GM23338 (cell line): ENCODE data around the gene KLHDC2. TPM values are rescaled to one million over a fixed set of nuclear protein-coding genes. Genes with fewer than 3 reads are reported as not detected.
A peak's percentile ranks its signal among the peaks of the same experiment; 100 is the strongest.

Experiments
- ATAC-seq: fragments of 200-7000 bp; cut with Tn5 transposase; 3 replicates; pipeline ENCODE4 v1.9.1; 2020
- DNase-seq: peaks from one replicate; pipeline ENCODE4 v3.0.0-alpha.2; 2015; ENCODE audit warnings: low spot score
- H2AFZ ChIP-seq: fragments of 200-600 bp; sonication (generic); 2 replicates; pipeline ENCODE4 v1.8.0; 2016; ENCODE audit warnings: antibody characterized with exemption, mild to moderate bottlenecking, moderate library complexity
- H3F3A ChIP-seq: fragments of 200-600 bp; sonication (generic); replicated peaks from 2 replicates; pipeline ENCODE4 v1.8.0; 2017; ENCODE audit warnings: antibody characterized with exemption, mixed run types, low read depth
- H3K27ac ChIP-seq: fragments of 200-600 bp; sonication (generic); 2 replicates; pipeline ENCODE4 v1.6.1; 2016; ENCODE audit warnings: low read depth
- H3K27me3 ChIP-seq: fragments of 200-600 bp; sonication (generic); 2 replicates; pipeline ENCODE4 v1.8.0; 2016; ENCODE audit warnings: mild to moderate bottlenecking, mixed run types, moderate library complexity; ENCODE audit not compliant: insufficient read depth
- H3K36me3 ChIP-seq: fragments of 200-600 bp; sonication (generic); 2 replicates; pipeline ENCODE4 v1.8.0; 2016; ENCODE audit warnings: mild to moderate bottlenecking; ENCODE audit not compliant: insufficient read depth
- H3K4me1 ChIP-seq: fragments of 200-600 bp; sonication (generic); 2 replicates; pipeline ENCODE4 v1.8.0; 2016; ENCODE audit warnings: mild to moderate bottlenecking, moderate library complexity; ENCODE audit not compliant: insufficient read depth
- H3K4me2 ChIP-seq: fragments of 200-600 bp; sonication (generic); 2 replicates; pipeline ENCODE4 v1.7.1; 2017; ENCODE audit warnings: mixed run types
- H3K4me3 ChIP-seq: fragments of 200-600 bp; sonication (generic); 2 replicates; pipeline ENCODE4 v1.6.1; 2016; ENCODE audit warnings: mixed run types
- H3K79me2 ChIP-seq: fragments of 200-600 bp; sonication (generic); replicated peaks from 2 replicates; pipeline ENCODE4 v1.8.0; 2017; ENCODE audit warnings: mild to moderate bottlenecking; ENCODE audit not compliant: insufficient read depth
- H3K9me2 ChIP-seq: fragments of 200-600 bp; sonication (generic); 2 replicates; pipeline ENCODE4 v1.8.0; 2017; ENCODE audit not compliant: insufficient read depth
- H4K20me1 ChIP-seq: fragments of 200-600 bp; sonication (generic); replicated peaks from 2 replicates; pipeline ENCODE4 v1.8.0; 2017; ENCODE audit warnings: mild to moderate bottlenecking; ENCODE audit not compliant: insufficient read depth
- H3K27ac Mint-ChIP-seq: 2 replicates; pipeline ENCODE4 v1.8.0; 2020; ENCODE audit warnings: inconsistent platforms, mild to moderate bottlenecking, moderate library complexity, mixed read lengths
- H3K27me3 Mint-ChIP-seq: 3 replicates; pipeline ENCODE4 v1.8.0; 2022; ENCODE audit warnings: low read depth, mild to moderate bottlenecking, moderate library complexity, mixed read lengths, inconsistent platforms; ENCODE audit not compliant: insufficient read depth, poor library complexity
- H3K36me3 Mint-ChIP-seq: 3 replicates; pipeline ENCODE4 v1.8.0; 2021; ENCODE audit warnings: low read depth, mild to moderate bottlenecking, inconsistent platforms, moderate library complexity, mixed read lengths
- H3K4me1 Mint-ChIP-seq: 3 replicates; pipeline ENCODE4 v1.8.0; 2020; ENCODE audit warnings: mild to moderate bottlenecking, inconsistent platforms, mixed read lengths
- H3K4me3 Mint-ChIP-seq: 3 replicates; pipeline ENCODE4 v1.8.0; 2021; ENCODE audit warnings: moderate library complexity, mild to moderate bottlenecking, inconsistent platforms, mixed read lengths
- H3K9me3 Mint-ChIP-seq: 3 replicates; pipeline ENCODE4 v1.8.0; 2020; ENCODE audit warnings: moderate library complexity, mild to moderate bottlenecking, inconsistent platforms, mixed read lengths
- CREB1 ChIP-seq: fragments of 250-450 bp; sonication (Bioruptor Pico); IDR thresholded peaks from 2 replicates; pipeline ENCODE4 v1.5.0; 2020; ENCODE audit warnings: low read depth, mild to moderate bottlenecking, moderate library complexity
- CTCF ChIP-seq, 2 experiments: fragments of 200-600 bp in 1 of 2; sonication (generic) in 1 of 2; conservative IDR thresholded peaks; 2 replicates each; pipeline versions ENCODE4 v1.5.1 to v1.6.1; 2016 to 2017; ENCODE audit warnings: antibody characterized with exemption in 2 of 2, low read depth in 2 of 2, mild to moderate bottlenecking in 2 of 2, moderate library complexity in 1 of 2
- ETS1 ChIP-seq: IDR thresholded peaks from 2 replicates; pipeline ENCODE4 v1.6.1; 2016; ENCODE audit warnings: antibody characterized with exemption
- EZH2 ChIP-seq: fragments of 200-600 bp; sonication (generic); IDR thresholded peaks from one replicate; pipeline ENCODE4 v1.8.0; 2017; ENCODE audit warnings: antibody characterized with exemption, mild to moderate bottlenecking, low read depth; ENCODE audit not compliant: unreplicated experiment
- EZH2phosphoT487 ChIP-seq: fragments of 200-600 bp; sonication (generic); IDR thresholded peaks from one replicate; pipeline ENCODE4 v1.8.1; 2018; ENCODE audit warnings: antibody characterized with exemption; ENCODE audit not compliant: unreplicated experiment
- JUNB ChIP-seq: IDR thresholded peaks from one replicate; pipeline ENCODE4 v1.6.1; 2016; ENCODE audit warnings: antibody characterized with exemption; ENCODE audit not compliant: unreplicated experiment
- NANOG ChIP-seq: IDR thresholded peaks from 2 replicates; pipeline ENCODE4 v1.6.1; 2016; ENCODE audit warnings: antibody characterized with exemption, borderline replicate concordance
- POLR2AphosphoS5 ChIP-seq: IDR thresholded peaks from 2 replicates; pipeline ENCODE4 v1.6.1; 2016; ENCODE audit warnings: antibody characterized with exemption, low read depth
- REST ChIP-seq: IDR thresholded peaks from one replicate; pipeline ENCODE4 v1.6.1; 2018; ENCODE audit warnings: antibody characterized with exemption; ENCODE audit not compliant: unreplicated experiment
- STAT1 ChIP-seq: IDR thresholded peaks from one replicate; pipeline ENCODE4 v1.6.1; 2016; ENCODE audit warnings: antibody characterized with exemption; ENCODE audit not compliant: unreplicated experiment
- ZNF114 ChIP-seq: fragments of 250-450 bp; sonication (Bioruptor Pico); IDR thresholded peaks from 2 replicates; pipeline ENCODE4 v1.5.0; 2020; ENCODE audit warnings: mild to moderate bottlenecking, moderate library complexity
- ZNF331 ChIP-seq: fragments of 250-450 bp; sonication (Bioruptor Pico); IDR thresholded peaks from 2 replicates; pipeline ENCODE4 v1.5.0; 2020; ENCODE audit warnings: low read depth, mild to moderate bottlenecking, moderate library complexity
- ZNF462 ChIP-seq: fragments of 250-450 bp; sonication (Bioruptor Pico); IDR thresholded peaks from 2 replicates; pipeline ENCODE4 v1.5.0; 2020; ENCODE audit warnings: mild to moderate bottlenecking, moderate library complexity
- long read RNA-seq: library from polyadenylated mRNA; unstranded; transcript quantifications from one replicate; pipeline ENCODE4 v2.0.0, GENCODE V29; 2020; ENCODE audit not compliant: unreplicated experiment
- polyA plus RNA-seq: library from polyadenylated mRNA; unstranded; fragments of >200 nt; fragmentation: Nextera tagmentation; extraction: Ambion mirVana; gene quantifications from 2 replicates; pipeline ENCODE4 v1.2.1, GENCODE V29; 2016
- total RNA-seq: library from RNA; depleted of rRNA; stranded (reverse); fragments of >200 nt; shearing (Covaris generic); gene quantifications from 2 replicates; pipeline ENCODE4 v1.2.3, GENCODE V29; 2014; rRNA removed

The KLHDC2 gene
- total RNA-seq, result 61.9 and 67.1 TPM in 2 replicates
- polyA plus RNA-seq, result 34.1 and 38.5 TPM in 2 replicates
- long read RNA-seq, full-length matches to known transcripts, result 51 of 73 reads
- long read RNA-seq, partial matches to known transcripts, result 13 of 73 reads
- long read RNA-seq, other reads (novel, unspliced or antisense), result 9 of 73 reads

- peak; percentile 88 for ATAC-seq
Measured at GRCh38 chr14:49767571-49768300, at the start of gene KLHDC2. KLHDC2 (plus strand) TSS chr14:49768153; CDS start chr14:49768469, 316 bp downstream.

More at GRCh38 chr14:49767571-49768300, at the start of gene KLHDC2:
- Mint-ChIP-seq H3K4me1 (peaks cover 20% of the 10 kb centered on the region), H3K27me3 (peaks cover 5% of the 10 kb centered on the region), H3K9me3 (no peaks in the 10 kb centered on the region; the same call in 2 of the 3 replicates), H3K36me3 (peaks cover 4% of the 10 kb centered on the region; the same call in 1 of the 3 replicates), H3K4me3 (peak within 1 kb of the TSS; percentile 99), H3K27ac (peak within 1 kb of the TSS; percentile 100)
- TF ChIP-seq JUNB, result no peak
- TF ChIP-seq STAT1, result no peak
- TF ChIP-seq ETS1, result no peak; the same call in 1 of the 2 replicates
- TF ChIP-seq ZNF331 (CRISPR knock-in tag), result no peak
- TF ChIP-seq ZNF114 (CRISPR knock-in tag), result no peak
- TF ChIP-seq POLR2AphosphoS5, result peak; percentile 64; the same call in 1 of the 2 replicates
- TF ChIP-seq CREB1 (CRISPR knock-in tag), result peak; percentile 56; the same call in 1 of the 2 replicates
- no peak for TF ChIP-seq ZNF462 (CRISPR knock-in tag)
- peak in 1 of 2 experiments; percentile 60; a peak in 3 of 4 replicates for TF ChIP-seq CTCF (conservative IDR thresholded peaks at IDR 0.05; ENCODE audit: low read depth in 2 of 2)
- TF ChIP-seq REST, result no peak
- TF ChIP-seq EZH2phosphoT487, result no peak
- TF ChIP-seq NANOG, result no peak
- TF ChIP-seq EZH2, result no peak
- H3K4me3 ChIP-seq, result peak within 1 kb of the TSS; percentile 99
- peak within 1 kb of the TSS; percentile 96 for H2AFZ ChIP-seq
- DNase-seq, result peak; percentile 93
- no peaks in the 10 kb centered on the region for H4K20me1 ChIP-seq
- peak within 1 kb of the TSS; percentile 99 for H3K27ac ChIP-seq
- H3K9me2 ChIP-seq, result no peaks in the 10 kb centered on the region
- H3K27me3 ChIP-seq, result no peaks in the 10 kb centered on the region
- peaks cover 17% of the 10 kb centered on the region for H3K4me1 ChIP-seq
- no peaks in the 10 kb centered on the region for H3K36me3 ChIP-seq
- H3K79me2 ChIP-seq, result peaks cover 33% of the 10 kb centered on the region
- H3K4me2 ChIP-seq, result peak within 1 kb of the TSS; percentile 71
- H3F3A ChIP-seq, result peaks cover 15% of the 10 kb centered on the region; the same call in 1 of the 2 replicates
